HG02973 (cell line): ENCODE results near the gene TYMS.

Source experiments
- ATAC-seq: cut with Tn5 transposase; IDR thresholded peaks from one replicate; pipeline ENCODE4 v1.9.1; 2021; ENCODE audit warnings: moderate library complexity; ENCODE audit not compliant: unreplicated experiment

TYMS gene

DNA sequence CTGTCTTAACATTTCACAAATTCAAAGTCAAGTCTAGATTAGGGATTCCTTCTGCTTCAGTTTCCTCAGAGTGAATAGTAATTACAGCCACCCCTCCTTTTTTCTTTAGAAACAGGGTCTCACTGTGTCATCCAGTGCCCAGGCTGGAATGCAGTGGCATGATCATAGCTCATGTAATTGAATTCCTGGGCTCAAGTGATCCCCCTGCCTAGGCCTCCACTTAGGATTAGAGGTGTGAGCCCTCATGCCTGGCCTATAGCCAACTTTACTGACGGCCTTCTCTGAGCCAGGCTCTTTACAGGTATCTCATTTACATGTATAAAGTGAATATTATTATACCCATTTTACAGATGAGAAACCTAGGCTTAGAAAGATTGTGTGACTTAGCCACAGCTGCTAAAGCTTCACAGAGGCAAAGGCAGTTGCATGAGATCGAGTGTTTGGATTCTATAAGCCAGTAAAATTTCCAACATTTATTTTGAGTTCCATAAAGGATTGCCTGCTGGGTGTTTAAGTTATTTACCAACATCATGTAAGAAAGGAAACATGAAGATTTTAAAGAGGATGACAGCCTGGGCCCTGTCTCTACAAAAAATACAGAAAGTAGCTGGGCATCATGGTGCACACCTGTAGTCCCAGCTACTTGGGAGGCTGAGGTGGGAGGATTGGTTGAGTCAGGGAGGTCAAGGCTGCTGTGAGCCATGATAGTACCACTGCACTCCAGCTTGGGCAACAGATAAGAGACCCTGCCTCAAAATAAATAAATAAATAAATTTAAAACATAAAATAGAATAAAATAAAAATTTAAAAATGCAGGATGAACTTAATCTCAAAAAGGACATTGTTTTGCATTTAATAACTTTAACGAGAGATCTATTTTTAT, 53.2 kb downstream of the TYMS start:
- no peak for ATAC-seq

DNA sequence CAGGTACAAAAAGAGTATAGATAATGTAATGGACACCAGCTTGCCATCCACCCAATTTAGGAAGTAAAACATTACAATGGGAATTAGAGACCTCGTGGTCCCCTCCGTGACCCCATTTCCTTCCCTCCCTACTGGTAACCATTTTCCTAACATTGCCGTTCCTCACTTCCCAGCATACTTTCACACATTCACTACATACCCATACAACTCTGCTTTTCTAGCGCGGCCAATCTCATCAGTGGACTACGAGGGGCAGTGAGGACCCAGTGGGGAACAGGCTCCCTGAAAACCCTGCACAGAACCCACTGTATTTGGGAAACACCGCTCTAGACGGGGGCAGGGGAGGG, 53.8 kb downstream of the TYMS start:
- ATAC-seq: no peak

DNA sequence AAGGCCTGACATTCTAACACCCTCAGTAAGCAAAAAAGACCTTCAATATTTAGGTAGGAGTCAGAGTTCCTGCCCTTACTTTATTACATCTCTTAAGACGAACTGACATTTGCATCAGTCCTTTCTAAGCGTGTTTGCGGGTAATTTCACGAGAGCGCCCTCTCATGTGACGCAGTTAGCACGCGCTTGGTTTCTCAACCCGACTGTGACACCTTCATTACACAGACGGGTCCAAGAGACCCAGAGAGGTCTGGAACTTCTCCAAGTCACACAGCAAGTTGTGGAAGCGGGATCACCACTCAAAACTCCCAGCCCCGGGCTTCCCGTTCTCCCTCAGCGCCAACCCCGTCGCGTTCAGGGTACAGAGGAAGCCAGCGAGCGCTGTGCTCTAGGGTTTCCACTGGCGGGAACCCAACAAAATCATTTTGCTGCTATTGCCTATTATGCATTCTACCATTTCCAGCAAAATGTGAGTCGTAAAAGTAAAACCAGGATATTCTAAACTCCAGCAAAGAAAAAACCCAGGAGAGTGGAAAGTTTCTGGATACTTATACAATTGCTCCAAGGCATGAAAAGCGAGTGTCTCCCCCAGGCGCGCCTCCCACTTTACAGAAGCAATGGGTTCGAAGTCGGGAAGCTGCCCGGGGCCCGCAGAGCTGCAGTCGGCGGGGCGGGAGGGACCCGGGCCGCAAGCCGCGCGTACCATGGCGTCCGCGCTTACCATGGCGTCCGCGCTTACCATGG, 54.4 kb downstream of the TYMS start:
- ATAC-seq: peak; percentile 53

DNA sequence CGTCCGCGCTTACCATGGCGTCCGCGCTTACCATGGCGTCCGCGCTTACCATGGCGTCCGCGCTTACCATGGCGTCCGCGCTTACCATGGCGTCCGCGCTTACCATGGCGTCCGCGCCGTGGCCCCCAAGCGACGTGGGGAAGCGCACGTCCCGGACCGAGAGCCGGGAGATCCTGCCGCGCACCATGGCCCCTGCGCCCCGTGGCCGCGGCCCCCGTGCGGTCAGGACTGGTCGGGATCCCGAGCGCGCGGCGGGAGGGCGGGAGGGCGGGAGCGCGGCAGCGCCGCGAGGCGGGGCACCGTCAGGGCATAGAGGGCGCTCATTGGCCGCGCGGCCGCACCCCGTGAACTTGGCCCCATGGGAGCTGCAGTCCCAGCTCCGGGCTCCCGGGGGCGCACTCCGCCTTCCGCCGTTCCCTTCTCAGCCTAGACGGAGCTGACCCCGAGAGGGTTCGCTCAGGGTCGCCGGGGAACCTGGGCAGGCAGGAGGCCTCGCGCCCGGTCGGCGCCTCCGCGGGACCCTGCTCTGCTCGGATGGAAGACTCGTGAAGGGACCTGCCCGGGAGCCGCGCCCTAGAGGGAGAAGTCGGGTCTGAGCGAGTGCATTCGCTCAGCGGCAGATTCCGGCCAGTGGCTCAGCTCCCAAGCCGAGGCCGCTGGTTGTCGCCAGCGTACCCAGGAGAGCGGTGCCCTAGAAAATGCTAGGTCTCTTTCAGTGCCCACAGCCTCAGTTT, 55.1 kb downstream of the TYMS start, which contains the start of gene ENOSF1:
ENOSF1 (minus strand) TSS at position 230 of the 734 bp plus-strand sequence; CDS start at position 187, 43 bp downstream.
- ATAC-seq: peak; percentile 89

DNA sequence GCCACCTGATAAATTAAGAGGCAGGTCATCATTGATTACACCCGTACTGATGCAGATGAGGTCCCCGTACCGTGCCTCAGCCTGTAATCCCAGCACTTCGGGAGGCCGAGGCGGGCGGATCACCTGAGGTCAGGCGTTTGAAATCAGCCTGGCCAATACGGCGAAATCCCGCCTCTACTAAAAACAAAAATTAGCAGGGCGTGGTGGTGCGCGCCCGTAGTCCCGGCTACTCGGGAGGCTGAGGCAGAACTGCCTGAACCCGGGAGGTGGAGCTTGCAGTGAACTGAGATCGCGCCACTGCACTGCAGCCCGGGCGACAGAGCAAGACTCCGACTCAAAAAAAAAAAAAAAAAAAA, 55.7 kb downstream of the TYMS start:
- no peak for ATAC-seq

- ATAC-seq: no peak
Observed at GRCh38 chr18:715626-716025, 58.2 kb downstream of the TYMS start.

DNA sequence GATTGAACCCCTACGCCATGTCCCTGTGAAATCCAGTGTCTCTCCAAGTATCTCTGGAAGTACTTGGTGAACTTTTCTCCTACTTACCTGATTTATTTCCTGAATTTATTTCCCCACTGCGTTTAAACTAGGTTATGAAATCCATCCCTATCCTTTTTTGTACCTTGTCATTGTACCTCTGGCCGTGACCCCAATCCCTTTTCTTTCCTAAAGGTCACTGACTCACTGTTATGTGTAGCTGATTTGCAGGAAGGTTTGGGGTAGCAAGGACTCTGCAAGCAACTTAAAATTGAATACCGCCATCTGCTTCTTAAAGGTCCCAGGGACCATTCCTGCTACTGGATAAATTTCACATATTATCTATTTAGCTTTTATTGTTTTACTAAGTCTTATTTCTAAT, 59.5 kb downstream of the TYMS start:
- no peak for ATAC-seq
